ENCODE measurements around the gene ZNF438. TPM values are rescaled to one million over a fixed set of nuclear protein-coding genes. Genes with fewer than 3 reads are reported as not detected.

The ZNF438 gene
- total RNA-seq, 1 donor from 2014 or later = 3.2 TPM

GRCh38 chr10:31017534-31018355 is 13.9 kb downstream of the ZNF438 start:
- peaks cover 7% of the 10 kb centered on the region for H3K4me1 Mint-ChIP-seq
- H3K9me3 Mint-ChIP-seq = peaks cover under 1% of the 10 kb centered on the region
- no peak overlapping the region for H3K4me3 Mint-ChIP-seq
- intact Hi-C loops (cut with micrococcal nuclease) = no loop called here
- no peaks in the 10 kb centered on the region for H3K36me3 Mint-ChIP-seq (ENCODE audit: low read depth)
- H3K27me3 Mint-ChIP-seq = no peaks in the 10 kb centered on the region
- H3K27ac Mint-ChIP-seq = no peak overlapping the region
- DNase-seq = no peak

GRCh38 chr10:31014161-31014875 is 17.3 kb downstream of the ZNF438 start:
- Mint-ChIP-seq H3K4me3 (no peak overlapping the region), H3K27me3 (no peaks in the 10 kb centered on the region), H3K36me3 (ENCODE audit: low read depth) (peaks cover 2% of the 10 kb centered on the region), H3K9me3 (peaks cover 4% of the 10 kb centered on the region), H3K4me1 (peaks cover 9% of the 10 kb centered on the region), H3K27ac (no peak overlapping the region)
- intact Hi-C loops (cut with micrococcal nuclease) = no loop called here
- DNase-seq = no peak

GRCh38 chr10:31013331-31013730 is 18.3 kb downstream of the ZNF438 start:
- Mint-ChIP-seq H3K4me3 (no peak overlapping the region), H3K9me3 (peaks cover 4% of the 10 kb centered on the region), H3K27ac (no peak overlapping the region), H3K36me3 (ENCODE audit: low read depth) (peaks cover 2% of the 10 kb centered on the region), H3K4me1 (peaks cover 6% of the 10 kb centered on the region), H3K27me3 (no peaks in the 10 kb centered on the region)
- DNase-seq = no peak
- intact Hi-C loops (cut with micrococcal nuclease) = no loop called here

- no peak overlapping the region for H3K4me3 Mint-ChIP-seq
- peaks cover 10% of the 10 kb centered on the region for H3K4me1 Mint-ChIP-seq
- no peaks in the 10 kb centered on the region for H3K27me3 Mint-ChIP-seq
- H3K27ac Mint-ChIP-seq = no peak overlapping the region
- H3K9me3 Mint-ChIP-seq = peaks cover 4% of the 10 kb centered on the region
- intact Hi-C loops (cut with micrococcal nuclease) = no loop called here
- H3K36me3 Mint-ChIP-seq (ENCODE audit: low read depth) = peaks cover 2% of the 10 kb centered on the region
- DNase-seq = no peak
These were observed 20.0 kb downstream of the ZNF438 start for GRCh38 chr10:31011665-31012022.

GRCh38 chr10:31011017-31011664 is 20.5 kb downstream of the ZNF438 start:
- Mint-ChIP-seq H3K36me3 (ENCODE audit: low read depth) (peaks cover 2% of the 10 kb centered on the region), H3K9me3 (peaks cover 6% of the 10 kb centered on the region), H3K27ac (no peak overlapping the region), H3K27me3 (no peaks in the 10 kb centered on the region), H3K4me1 (peaks cover 14% of the 10 kb centered on the region), H3K4me3 (no peak overlapping the region)
- intact Hi-C loops (cut with micrococcal nuclease) = no loop called here
- no peak for DNase-seq

- Mint-ChIP-seq H3K27me3 (no peaks in the 10 kb centered on the region), H3K27ac (no peak overlapping the region), H3K4me3 (no peak overlapping the region), H3K4me1 (peaks cover 20% of the 10 kb centered on the region), H3K36me3 (ENCODE audit: low read depth) (peaks cover 4% of the 10 kb centered on the region), H3K9me3 (peaks cover 9% of the 10 kb centered on the region)
- intact Hi-C loops (cut with micrococcal nuclease) = no loop called here
- DNase-seq = no peak
These were observed 21.6 kb downstream of the ZNF438 start for GRCh38 chr10:31010062-31010461.

- intact Hi-C loops (cut with micrococcal nuclease) = loop anchor here (2.0 kb wide), 1 partner anchor 19 kb away; no protein-coding TSS in a partner anchor
- DNase-seq = no peak
These were observed 25.8 kb downstream of the ZNF438 start for GRCh38 chr10:31005895-31006294.

GRCh38 chr10:31004611-31005193 is 27.0 kb downstream of the ZNF438 start:
- Mint-ChIP-seq H3K27me3 (no peaks in the 10 kb centered on the region), H3K36me3 (ENCODE audit: low read depth) (peaks cover 7% of the 10 kb centered on the region), H3K27ac (peak overlapping the region; percentile 48), H3K4me3 (no peak overlapping the region), H3K9me3 (peaks cover 14% of the 10 kb centered on the region), H3K4me1 (peaks cover 37% of the 10 kb centered on the region)
- intact Hi-C loops (cut with micrococcal nuclease) = no loop called here
- DNase-seq = no peak

More at GRCh38 chr10:31005895-31006294, 25.8 kb downstream of the ZNF438 start:
- peaks cover 30% of the 10 kb centered on the region for H3K4me1 Mint-ChIP-seq
- no peak overlapping the region for H3K4me3 Mint-ChIP-seq
- no peak overlapping the region for H3K27ac Mint-ChIP-seq
- H3K27me3 Mint-ChIP-seq = no peaks in the 10 kb centered on the region
- peaks cover 7% of the 10 kb centered on the region for H3K36me3 Mint-ChIP-seq (ENCODE audit: low read depth)
- peaks cover 14% of the 10 kb centered on the region for H3K9me3 Mint-ChIP-seq

GRCh38 chr10:31001740-31002139 is 29.9 kb downstream of the ZNF438 start:
- H3K4me3 Mint-ChIP-seq = no peak overlapping the region
- no peak overlapping the region for H3K27ac Mint-ChIP-seq
- no peaks in the 10 kb centered on the region for H3K27me3 Mint-ChIP-seq
- DNase-seq = peak; percentile 44
- peaks cover 18% of the 10 kb centered on the region for H3K9me3 Mint-ChIP-seq
- peaks cover 7% of the 10 kb centered on the region for H3K36me3 Mint-ChIP-seq (ENCODE audit: low read depth)
- intact Hi-C loops (cut with micrococcal nuclease) = no loop called here
- H3K4me1 Mint-ChIP-seq = peaks cover 56% of the 10 kb centered on the region

GRCh38 chr10:31000867-31001266 is 30.8 kb downstream of the ZNF438 start:
- H3K9me3 Mint-ChIP-seq = peaks cover 19% of the 10 kb centered on the region
- H3K36me3 Mint-ChIP-seq (ENCODE audit: low read depth) = peaks cover 11% of the 10 kb centered on the region
- peaks cover 54% of the 10 kb centered on the region for H3K4me1 Mint-ChIP-seq
- no peak overlapping the region for H3K4me3 Mint-ChIP-seq
- H3K27ac Mint-ChIP-seq = no peak overlapping the region
- intact Hi-C loops (cut with micrococcal nuclease) = no loop called here
- no peaks in the 10 kb centered on the region for H3K27me3 Mint-ChIP-seq
- peak; percentile 21 for DNase-seq

GRCh38 chr10:31000071-31000782 is 31.4 kb downstream of the ZNF438 start:
- Mint-ChIP-seq H3K4me1 (peaks cover 51% of the 10 kb centered on the region), H3K9me3 (peaks cover 19% of the 10 kb centered on the region), H3K27ac (no peak overlapping the region), H3K4me3 (no peak overlapping the region), H3K36me3 (ENCODE audit: low read depth) (peaks cover 12% of the 10 kb centered on the region), H3K27me3 (no peaks in the 10 kb centered on the region)
- peak; percentile 48 for DNase-seq
- intact Hi-C loops (cut with micrococcal nuclease) = no loop called here

- Mint-ChIP-seq H3K36me3 (ENCODE audit: low read depth) (peaks cover 13% of the 10 kb centered on the region), H3K27me3 (no peaks in the 10 kb centered on the region), H3K27ac (peak overlapping the region; percentile 94), H3K4me1 (peaks cover 40% of the 10 kb centered on the region), H3K4me3 (peak overlapping the region; percentile 75), H3K9me3 (peaks cover 18% of the 10 kb centered on the region)
- intact Hi-C loops (cut with micrococcal nuclease) = loop anchor here (1.0 to 5.0 kb wide), 2 partner anchors 33 to 103 kb away; no protein-coding TSS in a partner anchor
- peak; percentile 61 for DNase-seq
These were observed 32.5 kb downstream of the ZNF438 start for GRCh38 chr10:30999070-30999712.
